ENCODE measurements around the gene ZC3H12C.

The ZC3H12C gene

GRCh38 chr11:110092515-110093406, at the start of gene ZC3H12C:
TSS of gene ZC3H12C (plus strand) at chr11:110093392. CDS start at chr11:110093412, 20 bp downstream.
- Histone ChIP-seq H3K4me1 (ENCODE audit: control insufficient read depth in 5 of 5, insufficient read depth in 5 of 5, low read length in 5 of 5) (peaks cover 5 to 25% (median 14%) of the 10 kb centered on the region in 5 donors), H3K9ac (ENCODE audit: low read length in 5 of 5) (peak within 1 kb of the TSS; percentile 74 to 88 (median 79)), H3K36me3 (ENCODE audit: control insufficient read depth in 5 of 5, insufficient read depth in 5 of 5, low read length in 5 of 5) (no peaks in the 10 kb centered on the region), H3K4me3 (ENCODE audit: low read depth in 1 of 5, low read length in 5 of 5) (peak within 1 kb of the TSS; percentile 74 to 84 (median 80)), H3K9me3 (ENCODE audit: control insufficient read depth in 5 of 5, low read length in 5 of 5) (no peaks in the 10 kb centered on the region), H3K27ac (ENCODE audit: low read depth, low read length) (peak within 1 kb of the TSS; percentile 87), H3K27me3 (ENCODE audit: control insufficient read depth in 5 of 5, insufficient read depth in 4 of 5, low read length in 5 of 5) (no peaks in the 10 kb centered on the region)

DNA sequence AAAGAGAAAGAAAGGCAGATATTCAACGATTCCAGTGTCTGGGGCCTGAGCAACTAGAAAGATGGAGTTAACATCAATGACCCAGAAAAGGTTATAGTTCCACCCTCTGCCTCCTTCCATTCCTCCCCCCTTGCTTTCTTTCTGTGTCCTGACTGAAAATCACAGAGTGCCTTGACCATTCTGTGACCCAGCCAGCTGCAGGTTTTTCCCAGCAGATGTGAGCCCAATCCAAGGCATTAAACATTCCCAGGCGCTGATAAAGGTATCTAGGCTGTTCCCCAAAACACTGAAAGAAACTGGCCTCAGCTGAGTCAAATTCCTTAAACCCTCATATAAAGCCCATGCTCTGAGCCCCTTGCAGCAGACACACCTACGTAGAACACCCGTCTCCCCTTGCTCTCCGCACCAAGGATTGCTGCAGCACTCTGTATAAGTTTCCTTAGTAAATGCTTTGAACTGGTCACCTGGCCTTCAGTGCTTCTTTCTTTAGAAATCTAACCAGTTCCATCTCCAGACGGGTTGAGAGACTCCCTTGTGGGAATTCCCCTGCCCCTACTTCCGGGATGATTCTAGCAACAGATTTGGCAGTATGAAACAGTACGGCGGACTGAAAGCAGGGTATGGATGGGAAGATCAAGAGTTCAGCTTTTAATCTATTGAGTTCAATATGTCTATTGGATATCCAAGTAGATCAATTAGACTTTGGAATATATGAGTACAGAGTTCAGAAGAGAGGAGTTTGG, 48.8 kb upstream of the ZC3H12C start:
- H3K4me3 ChIP-seq (ENCODE audit: low read depth in 1 of 5, low read length in 5 of 5): no peak overlapping the region

DNA sequence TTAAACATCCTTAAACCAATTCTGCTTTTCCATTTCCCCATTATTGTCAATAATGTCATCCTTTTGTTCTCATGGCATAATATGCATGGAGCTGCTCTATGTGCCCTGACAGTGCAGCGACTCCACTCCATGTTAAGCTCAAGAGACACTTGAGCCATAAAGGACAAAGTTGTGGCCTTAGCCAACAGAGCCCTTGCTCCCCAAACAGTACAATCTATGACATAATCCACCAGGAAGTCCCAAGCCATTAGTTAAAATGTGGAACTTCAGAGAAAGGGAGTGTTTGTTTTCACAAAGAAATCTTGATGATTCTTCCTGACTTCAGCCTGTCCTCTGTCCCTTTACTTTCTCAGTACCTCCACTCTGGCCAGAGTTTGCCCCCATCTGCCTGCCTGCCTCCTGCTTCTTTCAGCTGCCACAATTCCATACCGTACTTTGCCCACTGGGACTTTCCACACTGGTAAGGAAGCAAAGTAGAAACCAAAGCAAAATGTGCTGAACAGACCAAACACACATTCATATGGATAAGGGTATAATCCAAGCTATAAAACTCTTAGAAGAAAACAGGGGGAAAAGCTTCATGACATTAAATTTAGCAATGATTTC, 46.3 kb upstream of the ZC3H12C start:
- Histone ChIP-seq H3K36me3 (ENCODE audit: control insufficient read depth in 5 of 5, insufficient read depth in 5 of 5, low read length in 5 of 5) (no peaks in the 10 kb centered on the region), H3K27ac (ENCODE audit: low read depth, low read length) (no peak overlapping the region), H3K9ac (ENCODE audit: low read length in 5 of 5) (no peak overlapping the region), H3K9me3 (ENCODE audit: control insufficient read depth in 5 of 5, low read length in 5 of 5) (peaks cover 0 to 3% (median 0%) of the 10 kb centered on the region in 5 donors), H3K4me1 (ENCODE audit: control insufficient read depth in 5 of 5, insufficient read depth in 5 of 5, low read length in 5 of 5) (no peaks in the 10 kb centered on the region), H3K4me3 (ENCODE audit: low read depth in 1 of 5, low read length in 5 of 5) (no peak overlapping the region), H3K27me3 (ENCODE audit: control insufficient read depth in 5 of 5, insufficient read depth in 4 of 5, low read length in 5 of 5) (no peaks in the 10 kb centered on the region)

More for the DNA sequence above, 48.8 kb upstream of the ZC3H12C start:
- H3K27me3 ChIP-seq (ENCODE audit: control insufficient read depth in 5 of 5, insufficient read depth in 4 of 5, low read length in 5 of 5): no peaks in the 10 kb centered on the region
- no peak overlapping the region for H3K9ac ChIP-seq (ENCODE audit: low read length in 5 of 5)
- no peaks in the 10 kb centered on the region for H3K4me1 ChIP-seq (ENCODE audit: control insufficient read depth in 5 of 5, insufficient read depth in 5 of 5, low read length in 5 of 5)
- no peaks in the 10 kb centered on the region for H3K36me3 ChIP-seq (ENCODE audit: control insufficient read depth in 5 of 5, insufficient read depth in 5 of 5, low read length in 5 of 5)
- peaks cover 0 to under 1% (median 0%) of the 10 kb centered on the region in 5 donors for H3K9me3 ChIP-seq (ENCODE audit: control insufficient read depth in 5 of 5, low read length in 5 of 5)
- H3K27ac ChIP-seq (ENCODE audit: low read depth, low read length): no peak overlapping the region

DNA sequence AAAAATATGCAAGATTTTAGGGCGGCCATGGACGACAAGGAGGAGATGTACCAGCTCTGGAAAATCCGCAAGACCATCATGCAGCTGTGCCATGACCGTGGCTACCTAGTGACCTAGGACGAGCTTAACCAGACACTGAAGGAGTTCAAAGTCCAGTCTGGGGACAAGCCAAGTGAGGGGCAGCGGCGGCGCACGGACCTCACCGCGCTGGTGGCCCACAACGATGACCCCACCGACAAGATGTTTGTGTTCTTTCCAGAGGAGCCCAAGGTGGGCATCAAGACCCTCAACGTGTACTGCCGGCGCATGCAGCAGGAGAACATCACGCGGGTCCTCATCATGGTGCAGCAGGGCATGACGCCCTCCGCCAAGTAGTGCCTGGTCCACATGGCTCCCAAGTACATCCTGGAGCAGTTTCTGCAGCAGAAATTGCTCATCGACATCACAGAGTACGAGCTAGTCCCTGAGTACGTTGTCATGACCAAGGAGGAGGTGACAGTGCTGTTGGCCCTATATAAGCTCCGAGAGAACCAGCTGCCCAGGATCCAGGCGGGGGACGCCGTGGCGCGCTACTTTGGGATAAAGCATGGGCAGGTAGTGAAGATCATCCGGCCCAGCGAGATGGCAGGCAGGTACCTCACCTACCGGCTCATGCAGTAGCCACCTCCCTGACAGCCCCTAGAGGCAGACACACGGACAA, 43.5 kb upstream of the ZC3H12C start:
- H3K4me3 ChIP-seq (ENCODE audit: low read depth in 1 of 5, low read length in 5 of 5): no peak overlapping the region
- no peaks in the 10 kb centered on the region for H3K4me1 ChIP-seq (ENCODE audit: control insufficient read depth in 5 of 5, insufficient read depth in 5 of 5, low read length in 5 of 5)

DNA sequence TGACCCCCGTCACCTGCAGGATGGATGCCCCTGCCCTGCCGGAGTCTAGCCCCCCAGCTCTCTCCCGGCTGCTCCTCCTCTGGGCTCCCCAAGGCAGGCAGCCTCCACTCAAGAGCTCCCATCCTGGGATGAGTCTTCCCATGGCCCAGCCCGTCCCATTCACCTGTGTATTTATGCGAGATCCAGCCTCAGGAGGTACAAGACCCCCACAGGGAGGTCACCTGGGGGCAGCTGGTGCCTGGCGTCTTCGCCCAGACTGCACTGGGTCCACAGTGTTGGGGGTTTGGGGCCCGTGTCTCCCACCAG, 43.0 kb upstream of the ZC3H12C start:
- Histone ChIP-seq H3K36me3 (ENCODE audit: control insufficient read depth in 5 of 5, insufficient read depth in 5 of 5, low read length in 5 of 5) (no peaks in the 10 kb centered on the region), H3K27me3 (ENCODE audit: control insufficient read depth in 5 of 5, insufficient read depth in 4 of 5, low read length in 5 of 5) (no peaks in the 10 kb centered on the region), H3K4me3 (ENCODE audit: low read depth in 1 of 5, low read length in 5 of 5) (no peak overlapping the region), H3K9ac (ENCODE audit: low read length in 5 of 5) (no peak overlapping the region), H3K9me3 (ENCODE audit: control insufficient read depth in 5 of 5, low read length in 5 of 5) (peaks cover 0 to 13% (median 3%) of the 10 kb centered on the region in 5 donors), H3K27ac (ENCODE audit: low read depth, low read length) (no peak overlapping the region), H3K4me1 (ENCODE audit: control insufficient read depth in 5 of 5, insufficient read depth in 5 of 5, low read length in 5 of 5) (no peaks in the 10 kb centered on the region)

More for the DNA sequence above, 43.5 kb upstream of the ZC3H12C start:
- Histone ChIP-seq H3K27me3 (ENCODE audit: control insufficient read depth in 5 of 5, insufficient read depth in 4 of 5, low read length in 5 of 5) (no peaks in the 10 kb centered on the region), H3K27ac (ENCODE audit: low read depth, low read length) (no peak overlapping the region), H3K36me3 (ENCODE audit: control insufficient read depth in 5 of 5, insufficient read depth in 5 of 5, low read length in 5 of 5) (no peaks in the 10 kb centered on the region), H3K9ac (ENCODE audit: low read length in 5 of 5) (no peak overlapping the region), H3K9me3 (ENCODE audit: control insufficient read depth in 5 of 5, low read length in 5 of 5) (peaks cover 0 to 13% (median 3%) of the 10 kb centered on the region in 5 donors)

GRCh38 chr11:110053848-110054414, 39.3 kb upstream of the ZC3H12C start:
- H3K27ac ChIP-seq (ENCODE audit: low read depth, low read length): no peak overlapping the region
- H3K9ac ChIP-seq (ENCODE audit: low read length in 5 of 5): no peak overlapping the region
- H3K36me3 ChIP-seq (ENCODE audit: control insufficient read depth in 5 of 5, insufficient read depth in 5 of 5, low read length in 5 of 5): no peaks in the 10 kb centered on the region
- H3K9me3 ChIP-seq (ENCODE audit: control insufficient read depth in 5 of 5, low read length in 5 of 5): peaks cover 0 to 13% (median 3%) of the 10 kb centered on the region in 5 donors
- H3K4me3 ChIP-seq (ENCODE audit: low read depth in 1 of 5, low read length in 5 of 5): no peak overlapping the region
- H3K27me3 ChIP-seq (ENCODE audit: control insufficient read depth in 5 of 5, insufficient read depth in 4 of 5, low read length in 5 of 5): no peaks in the 10 kb centered on the region
- H3K4me1 ChIP-seq (ENCODE audit: control insufficient read depth in 5 of 5, insufficient read depth in 5 of 5, low read length in 5 of 5): no peaks in the 10 kb centered on the region

DNA sequence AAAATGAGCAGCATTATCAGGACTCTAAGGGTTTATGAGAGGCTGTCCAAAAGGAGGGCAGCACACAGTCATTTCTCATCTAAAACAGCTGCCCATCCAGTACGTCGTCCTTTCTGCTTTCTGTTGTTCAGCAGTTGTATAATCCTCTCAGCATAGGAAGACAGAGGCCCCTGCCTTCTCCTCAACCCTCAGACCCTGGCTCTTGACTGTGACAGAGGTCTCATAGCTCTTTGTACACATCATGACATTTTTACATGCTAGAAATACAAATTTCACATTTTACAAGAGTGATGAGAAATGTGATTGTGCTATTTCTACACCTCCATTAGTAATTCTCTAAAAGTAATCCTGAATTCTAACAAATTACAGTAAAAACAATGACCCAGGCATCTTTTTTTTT, 36.2 kb upstream of the ZC3H12C start:
- Histone ChIP-seq H3K9ac (ENCODE audit: low read length in 5 of 5) (no peak overlapping the region), H3K9me3 (ENCODE audit: control insufficient read depth in 5 of 5, low read length in 5 of 5) (peaks cover 0 to 10% (median 2%) of the 10 kb centered on the region in 5 donors), H3K27me3 (ENCODE audit: control insufficient read depth in 5 of 5, insufficient read depth in 4 of 5, low read length in 5 of 5) (no peaks in the 10 kb centered on the region), H3K36me3 (ENCODE audit: control insufficient read depth in 5 of 5, insufficient read depth in 5 of 5, low read length in 5 of 5) (no peaks in the 10 kb centered on the region), H3K4me1 (ENCODE audit: control insufficient read depth in 5 of 5, insufficient read depth in 5 of 5, low read length in 5 of 5) (no peaks in the 10 kb centered on the region), H3K4me3 (ENCODE audit: low read depth in 1 of 5, low read length in 5 of 5) (no peak overlapping the region), H3K27ac (ENCODE audit: low read depth, low read length) (no peak overlapping the region)

DNA sequence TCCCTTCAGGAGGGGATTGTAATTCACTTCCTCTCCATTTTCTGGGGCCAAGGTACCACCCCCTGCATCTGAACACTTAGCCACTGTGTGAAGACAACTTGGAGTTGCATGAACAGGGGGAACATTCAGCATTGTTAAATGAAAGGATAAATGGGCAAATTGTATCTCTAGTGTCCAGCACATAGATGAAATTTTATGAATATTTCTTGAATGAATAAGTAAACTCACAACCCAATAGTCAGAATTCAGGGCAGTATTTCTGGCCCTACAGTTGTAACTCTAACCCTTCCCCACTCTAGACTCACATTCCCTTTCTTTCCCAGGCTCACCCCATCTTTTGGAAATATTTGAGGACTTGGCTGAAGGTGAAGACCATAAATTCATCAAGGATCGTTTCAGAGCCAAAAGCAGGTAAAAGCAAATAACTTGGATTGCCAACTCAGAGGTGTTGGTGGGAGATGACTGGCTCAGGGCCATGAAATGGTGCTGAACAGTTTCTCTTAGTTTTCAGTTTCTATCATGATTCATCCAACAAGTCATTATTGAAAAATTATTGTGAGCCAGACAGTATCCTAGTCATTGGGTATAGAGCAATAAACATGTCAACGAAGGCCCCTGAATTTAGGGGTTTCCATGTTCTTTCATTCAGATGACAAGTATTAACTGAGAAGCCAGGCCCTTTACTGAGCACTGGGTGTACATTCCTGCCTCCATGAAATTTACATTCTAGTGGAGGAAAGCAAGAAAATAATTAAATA, 33.3 kb upstream of the ZC3H12C start:
- Histone ChIP-seq H3K27me3 (ENCODE audit: control insufficient read depth in 5 of 5, insufficient read depth in 4 of 5, low read length in 5 of 5) (no peaks in the 10 kb centered on the region), H3K36me3 (ENCODE audit: control insufficient read depth in 5 of 5, insufficient read depth in 5 of 5, low read length in 5 of 5) (no peaks in the 10 kb centered on the region), H3K9me3 (ENCODE audit: control insufficient read depth in 5 of 5, low read length in 5 of 5) (no peaks in the 10 kb centered on the region), H3K27ac (ENCODE audit: low read depth, low read length) (no peak overlapping the region), H3K4me1 (ENCODE audit: control insufficient read depth in 5 of 5, insufficient read depth in 5 of 5, low read length in 5 of 5) (no peaks in the 10 kb centered on the region), H3K9ac (ENCODE audit: low read length in 5 of 5) (no peak overlapping the region), H3K4me3 (ENCODE audit: low read depth in 1 of 5, low read length in 5 of 5) (no peak overlapping the region)

DNA sequence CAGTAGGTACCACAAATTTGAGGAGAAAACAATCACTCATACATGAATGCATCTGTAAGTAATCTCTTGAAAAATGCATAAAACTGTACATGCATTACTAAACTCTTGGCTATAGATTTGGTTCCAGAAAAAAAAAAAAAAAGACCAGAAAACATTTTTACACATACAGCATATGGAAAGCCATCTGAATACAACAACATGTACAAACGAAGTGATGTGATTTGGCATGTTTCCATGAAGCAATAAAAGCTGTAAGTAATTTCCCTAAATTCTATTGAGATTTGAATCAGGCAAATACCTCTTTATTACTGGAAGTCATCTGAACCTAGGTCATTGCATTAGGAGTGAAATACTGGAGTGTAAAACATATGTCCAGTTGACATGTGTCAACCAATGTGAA, 31.9 kb upstream of the ZC3H12C start:
- no peaks in the 10 kb centered on the region for H3K27me3 ChIP-seq (ENCODE audit: control insufficient read depth in 5 of 5, insufficient read depth in 4 of 5, low read length in 5 of 5)
- no peaks in the 10 kb centered on the region for H3K9me3 ChIP-seq (ENCODE audit: control insufficient read depth in 5 of 5, low read length in 5 of 5)
- no peak overlapping the region for H3K9ac ChIP-seq (ENCODE audit: low read length in 5 of 5)
- no peak overlapping the region for H3K4me3 ChIP-seq (ENCODE audit: low read depth in 1 of 5, low read length in 5 of 5)
- no peaks in the 10 kb centered on the region for H3K4me1 ChIP-seq (ENCODE audit: control insufficient read depth in 5 of 5, insufficient read depth in 5 of 5, low read length in 5 of 5)
- no peaks in the 10 kb centered on the region for H3K36me3 ChIP-seq (ENCODE audit: control insufficient read depth in 5 of 5, insufficient read depth in 5 of 5, low read length in 5 of 5)
- no peak overlapping the region for H3K27ac ChIP-seq (ENCODE audit: low read depth, low read length)
